H1 (cell line): ENCODE measurements around the gene ERFE. TPM values are rescaled to one million over a fixed set of nuclear protein-coding genes. Genes with fewer than 3 reads are reported as not detected.

Experiments used
- CTCF ChIA-PET: fragments of 300-600 bp; sonication (Branson Sonifier 250); formaldehyde crosslinking; loops from one replicate; lab custom pipeline; 2021; ENCODE audit not compliant: partially characterized antibody; lab: Charles Lee
- POLR2A ChIA-PET: fragments of 300-600 bp; sonication (Branson Sonifier 250); formaldehyde crosslinking; loops from one replicate; lab custom pipeline; 2021; ENCODE audit warnings: inconsistent platforms; ENCODE audit not compliant: partially characterized antibody; lab: Charles Lee
- DNase-seq, 2 experiments: peaks; one replicate each; pipeline versions ENCODE4 v3.0.0 to v3.0.0-alpha.2; 2010 to 2022; ENCODE audit warnings: low spot score in 2 of 2, low read depth in 1 of 2, mixed read lengths in 1 of 2
- FAIRE-seq: peaks from 2 replicates; lab custom pipeline; 2011; peaks lifted over from hg19 to GRCh38; lab: Jason Lieb, UNC
- H2AFZ ChIP-seq: 2 replicates; pipeline ENCODE4 v1.8.1; 2012; ENCODE audit warnings: low read length, inconsistent platforms
- H2AK5ac ChIP-seq: 2 replicates; pipeline ENCODE4 v1.6.1; 2013; ENCODE audit warnings: low read depth, low read length
- H2BK120ac ChIP-seq: replicated peaks from 2 replicates; pipeline ENCODE3; 2013; ENCODE audit warnings: low read depth, low read length, inconsistent platforms
- H2BK12ac ChIP-seq: 2 replicates; pipeline ENCODE4 v1.6.1; 2013; ENCODE audit warnings: low read depth, low read length
- H2BK15ac ChIP-seq: 2 replicates; pipeline ENCODE4 v1.6.1; 2013; ENCODE audit warnings: low read length
- H2BK20ac ChIP-seq: 2 replicates; pipeline ENCODE4 v1.6.1; 2013; ENCODE audit warnings: low read length
- H2BK5ac ChIP-seq: 2 replicates; pipeline ENCODE4 v1.6.1; 2013; ENCODE audit warnings: low read depth, low read length
- H3K14ac ChIP-seq: 2 replicates; pipeline ENCODE4 v1.6.1; 2013; ENCODE audit warnings: inconsistent platforms; ENCODE audit not compliant: insufficient read length
- H3K18ac ChIP-seq: 2 replicates; pipeline ENCODE4 v1.6.1; 2013; ENCODE audit warnings: low read length; ENCODE audit errors: extremely low read depth
- H3K23ac ChIP-seq: 2 replicates; pipeline ENCODE4 v1.6.1; 2013; ENCODE audit warnings: inconsistent platforms; ENCODE audit not compliant: insufficient read length
- H3K23me2 ChIP-seq: 2 replicates; pipeline ENCODE4 v1.6.1; 2013; ENCODE audit warnings: low read depth, low read length
- H3K27ac ChIP-seq: 2 replicates; pipeline ENCODE4 v1.6.1; 2011; ENCODE audit warnings: low read depth, low read length, inconsistent platforms
- H3K27me3 ChIP-seq, 4 experiments: replicated peaks in 1 of 4; 1 replicate in 1 of 4; 2 replicates in 3 of 4; pipeline versions ENCODE4 v1.6.1 to v1.8.1; 2011 to 2013; ENCODE audit warnings: low read length in 3 of 4, mild to moderate bottlenecking in 3 of 4, inconsistent platforms in 2 of 4, mixed read lengths in 2 of 4, moderate library complexity in 1 of 4; ENCODE audit not compliant: control insufficient read depth in 3 of 4, insufficient read depth in 3 of 4; ENCODE audit errors: extremely low read depth in 1 of 4
- H3K36me3 ChIP-seq, 4 experiments: 2 replicates each; pipeline versions ENCODE4 v1.6.1 to v1.8.1; 2011 to 2013; ENCODE audit warnings: mild to moderate bottlenecking in 4 of 4, low read length in 3 of 4, moderate library complexity in 2 of 4, control low read depth in 1 of 4, inconsistent platforms in 1 of 4; ENCODE audit not compliant: insufficient read depth in 4 of 4, control insufficient read depth in 2 of 4
- H3K4ac ChIP-seq: replicated peaks from 2 replicates; pipeline ENCODE3; 2013; ENCODE audit warnings: low read length, low read depth, mixed read lengths, inconsistent platforms; ENCODE audit not compliant: insufficient read length
- H3K4me1 ChIP-seq, 4 experiments: replicated peaks in 1 of 4; 1 replicate in 1 of 4; 2 replicates in 3 of 4; pipeline versions ENCODE4 v1.6.1 to v1.8.1; 2011 to 2013; ENCODE audit warnings: low read length in 3 of 4, inconsistent platforms in 2 of 4, mixed read lengths in 1 of 4; ENCODE audit not compliant: insufficient read depth in 4 of 4, control insufficient read depth in 3 of 4
- H3K4me2 ChIP-seq, 2 experiments: 2 replicates each; pipeline versions ENCODE4 v1.6.1 to v1.8.1; 2011 to 2013; ENCODE audit warnings: low read depth in 2 of 2, low read length in 2 of 2, control low read depth in 1 of 2, inconsistent platforms in 1 of 2, mild to moderate bottlenecking in 1 of 2; ENCODE audit not compliant: insufficient read depth in 1 of 2
- H3K4me3 ChIP-seq, 4 experiments: fragments of 200-600, 300-600 bp in 1 of 4; sonication (generic), shearing (Covaris generic), sonication (Bioruptor Twin) in 1 of 4; 2 replicates each; pipeline versions ENCODE4 v1.5.1 to v1.8.1; 2011 to 2016; ENCODE audit warnings: low read length in 4 of 4, low read depth in 3 of 4, control low read depth in 2 of 4, inconsistent platforms in 2 of 4, mild to moderate bottlenecking in 2 of 4, mixed read lengths in 1 of 4, moderate library complexity in 1 of 4; ENCODE audit not compliant: insufficient read depth in 2 of 4; ENCODE audit errors: extremely low read depth in 1 of 4
- H3K56ac ChIP-seq: replicated peaks from 2 replicates; pipeline ENCODE3; 2013; ENCODE audit warnings: low read depth, mild to moderate bottlenecking, mixed read lengths, low read length, inconsistent platforms; ENCODE audit not compliant: insufficient read length
- H3K79me1 ChIP-seq: 2 replicates; pipeline ENCODE4 v1.6.1; 2013; ENCODE audit warnings: low read depth, low read length, control low read depth
- H3K79me2 ChIP-seq, 2 experiments: 2 replicates each; pipeline versions ENCODE4 v1.6.1 to v1.8.1; 2012 to 2013; ENCODE audit warnings: low read length in 2 of 2, mild to moderate bottlenecking in 2 of 2, inconsistent platforms in 1 of 2; ENCODE audit not compliant: insufficient read depth in 2 of 2, control insufficient read depth in 1 of 2
- H3K9ac ChIP-seq, 4 experiments: replicated peaks in 1 of 4; 1 replicate in 1 of 4; 2 replicates in 3 of 4; pipeline versions ENCODE4 v1.6.1 to v1.8.1; 2011 to 2013; ENCODE audit warnings: low read depth in 3 of 4, low read length in 3 of 4, control low read depth in 2 of 4, mild to moderate bottlenecking in 2 of 4, moderate library complexity in 2 of 4, inconsistent platforms in 1 of 4; ENCODE audit errors: extremely low read depth in 1 of 4
- H3K9me3 ChIP-seq, 2 experiments: 2 replicates each; pipeline versions ENCODE4 v1.6.1 to v1.8.1; 2012 to 2013; ENCODE audit warnings: mild to moderate bottlenecking in 2 of 2, moderate library complexity in 2 of 2, control low read depth in 1 of 2, inconsistent platforms in 1 of 2, low read depth in 1 of 2, low read length in 1 of 2, mixed read lengths in 1 of 2; ENCODE audit not compliant: insufficient read depth in 2 of 2
- H4K20me1 ChIP-seq, 2 experiments: replicated peaks in 1 of 2; 2 replicates each; pipeline versions ENCODE3 to v1.8.1; 2011 to 2013; ENCODE audit warnings: inconsistent platforms in 2 of 2, low read length in 2 of 2, mild to moderate bottlenecking in 1 of 2; ENCODE audit not compliant: insufficient read depth in 2 of 2, control insufficient read depth in 1 of 2
- H4K5ac ChIP-seq: 2 replicates; pipeline ENCODE4 v1.6.1; 2013; ENCODE audit warnings: low read length, low read depth, mixed read lengths, inconsistent platforms; ENCODE audit not compliant: insufficient read length
- H4K8ac ChIP-seq: 2 replicates; pipeline ENCODE4 v1.8.0; 2013; ENCODE audit warnings: mild to moderate bottlenecking, moderate library complexity, low read length, inconsistent platforms; ENCODE audit not compliant: insufficient read depth; ENCODE audit errors: extremely low read depth
- H4K91ac ChIP-seq: replicated peaks from 2 replicates; pipeline ENCODE3; 2013; ENCODE audit warnings: low read length, mixed read lengths, inconsistent platforms; ENCODE audit not compliant: insufficient read length
- ATF2 ChIP-seq: IDR thresholded peaks from 2 replicates; pipeline ENCODE4 v1.6.1; 2012; ENCODE audit warnings: low read length, inconsistent platforms
- BRCA1 ChIP-seq: IDR thresholded peaks from 2 replicates; pipeline ENCODE4 v1.6.1; 2012; ENCODE audit warnings: low read depth, low read length, improper control_type of control experiment
- E2F6 ChIP-seq: IDR thresholded peaks from 2 replicates; pipeline ENCODE4 v1.6.1; 2012; ENCODE audit warnings: inconsistent platforms
- HDAC6 ChIP-seq: IDR thresholded peaks from one replicate; pipeline ENCODE4 v1.7.1; 2012; ENCODE audit warnings: low read depth, mild to moderate bottlenecking, inconsistent platforms, low read length, moderate library complexity
- JUN ChIP-seq: IDR thresholded peaks from 2 replicates; pipeline ENCODE4 v1.6.1; 2011; ENCODE audit warnings: low read depth, mild to moderate bottlenecking, improper control_type of control experiment, low read length
- KDM1A ChIP-seq: fragments of 200-600, 300-600 bp; sonication (generic); IDR thresholded peaks from 2 replicates; pipeline ENCODE4 v1.7.1; 2016; ENCODE audit warnings: mild to moderate bottlenecking, low read length, borderline replicate concordance
- RAD21 ChIP-seq, 2 experiments: IDR thresholded peaks in 1 of 2; conservative IDR thresholded peaks in 1 of 2; 2 replicates each; pipeline ENCODE4 v1.6.1; 2011; ENCODE audit warnings: low read depth in 2 of 2, low read length in 2 of 2, improper control_type of control experiment in 1 of 2, inconsistent platforms in 1 of 2, mild to moderate bottlenecking in 1 of 2, moderate library complexity in 1 of 2
- SP1 ChIP-seq: IDR thresholded peaks from 2 replicates; pipeline ENCODE4 v1.6.1; 2011; ENCODE audit warnings: low read depth, low read length
- TEAD4 ChIP-seq: IDR thresholded peaks from 2 replicates; pipeline ENCODE4 v1.6.1; 2012; ENCODE audit warnings: low read depth, low read length, inconsistent platforms, mixed read lengths
- WGBS, 2 experiments: shearing (Covaris generic) in 1 of 2; methylation state at CpG; one replicate each; pipeline versions ENCODE4 v1.1.6 to v1.1.7; 2013 to 2015; ENCODE audit warnings: low lambda C conversion rate in 2 of 2, mixed read lengths in 2 of 2, inconsistent platforms in 1 of 2, low coverage in 1 of 2, missing lambda C conversion rate in 1 of 2; ENCODE audit not compliant: insufficient replicate concordance in 2 of 2, insufficient coverage in 1 of 2, insufficient read length in 1 of 2; ENCODE audit errors: extremely low coverage in 1 of 2, missing lambda C conversion rate in 1 of 2; 5-methylcytosine and 5-hydroxymethylcytosine counted together
- polyA plus RNA-seq, 7 experiments: library from polyadenylated mRNA; depleted of rRNA in 3 of 7; stranded (reverse) in 5 of 7; unstranded in 2 of 7; fragments of >200 nt in 5 of 7; fragments of 200-250 nt in 2 of 7; gene quantifications; 1 replicate in 5 of 7; 2 replicates in 1 of 7; 4 replicates in 1 of 7; pipeline versions ENCODE4 v1.2.1 to v1.2.3, GENCODE V29; 2011 to 2013; ENCODE audit warnings: missing spikeins in 2 of 7, mixed read lengths in 2 of 7
- total RNA-seq: library from RNA; stranded (reverse); fragmentation: NEBNext Ultra II Directional; extraction: Animal tissue kit (Norgen Biotek cat#: 25700); gene quantifications from 2 replicates; pipeline ENCODE4 v1.2.1, GENCODE V29; 2021

The ERFE gene
- total and polyA plus RNA-seq, 2 of the 8 experiments (the other 6 are each of a cell fraction or from before 2014, with no cell fraction given): 2.5 to 3.6 TPM

GRCh38 chr2:238139196-238140039 is 19.4 kb upstream of the ERFE start:
- no peak overlapping the region for H3K27ac ChIP-seq
- H3K4me1 ChIP-seq: no peaks in the 10 kb centered on the region
- H4K91ac ChIP-seq: no peak overlapping the region
- H3K56ac ChIP-seq: no peak overlapping the region
- 64% methylated on average over 50 of the region's 56 CpGs; no CpG with 5 or more reads in 1 of the 2 experiments for WGBS, 2 experiments
- no peak overlapping the region for H3K9ac ChIP-seq
- CTCF ChIA-PET: interaction anchor here (0.6 to 7.1 kb wide), 44 partner anchors 10 to 651 kb away, joined by 3 to 72 read pairs (median 4); partner anchors contain the start of genes ERFE and SCLY
- H3K27me3 ChIP-seq: no peaks in the 10 kb centered on the region
- no peaks in the 10 kb centered on the region for H3K9me3 ChIP-seq
- no peak overlapping the region for H3K23ac ChIP-seq
- no peak overlapping the region for H2BK120ac ChIP-seq
- no peak overlapping the region for H2BK12ac ChIP-seq
- H4K20me1 ChIP-seq: no peaks in the 10 kb centered on the region
- H3K36me3 ChIP-seq: no peaks in the 10 kb centered on the region
- H3K79me1 ChIP-seq: no peaks in the 10 kb centered on the region
- no peak overlapping the region; the same call in 1 of the 2 replicates for H2AFZ ChIP-seq
- no peak overlapping the region for H3K14ac ChIP-seq
- no peak overlapping the region for H2BK20ac ChIP-seq
- no peak overlapping the region for H3K18ac ChIP-seq
- POLR2A ChIA-PET: interaction anchor here (0.9 to 1.7 kb wide), 3 partner anchors 9 to 40 kb away, joined by 3 to 5 read pairs (median 5); partner anchors contain the start of gene ESPNL
- H4K8ac ChIP-seq: peak overlapping the region; percentile 74; the same call in 1 of the 2 replicates
- H2BK5ac ChIP-seq: no peak overlapping the region
- peak in 1 of 2 experiments; percentile 86 for DNase-seq
- H3K79me2 ChIP-seq: no peaks in the 10 kb centered on the region
- H2AK5ac ChIP-seq: no peak overlapping the region
- no peak overlapping the region for H3K4me2 ChIP-seq
- FAIRE-seq: no peak
- H3K4ac ChIP-seq: peak overlapping the region; percentile 38
- H4K5ac ChIP-seq: no peak overlapping the region
- no peak overlapping the region for H3K4me3 ChIP-seq
- H2BK15ac ChIP-seq: no peak overlapping the region
- no peaks in the 10 kb centered on the region for H3K23me2 ChIP-seq
- no peak for TF ChIP-seq KDM1A
- no peak for TF ChIP-seq JUN
- no peak for TF ChIP-seq HDAC6
- no peak for TF ChIP-seq ATF2
- TF ChIP-seq TEAD4: no peak
- no peak for TF ChIP-seq SP1
- no peak for TF ChIP-seq BRCA1
- peak; percentile 46 to 57 for TF ChIP-seq RAD21 (IDR thresholded peaks at IDR 0.05 in 1 of 2, conservative IDR thresholded peaks at IDR 0.05 in 1 of 2; ENCODE audit: low read depth in 2 of 2, low read length in 2 of 2)
- TF ChIP-seq E2F6: peak; percentile 12; the same call in 1 of the 2 replicates
